Measurements from ENCODE around the gene CAPN5.

Gene CAPN5

DNA sequence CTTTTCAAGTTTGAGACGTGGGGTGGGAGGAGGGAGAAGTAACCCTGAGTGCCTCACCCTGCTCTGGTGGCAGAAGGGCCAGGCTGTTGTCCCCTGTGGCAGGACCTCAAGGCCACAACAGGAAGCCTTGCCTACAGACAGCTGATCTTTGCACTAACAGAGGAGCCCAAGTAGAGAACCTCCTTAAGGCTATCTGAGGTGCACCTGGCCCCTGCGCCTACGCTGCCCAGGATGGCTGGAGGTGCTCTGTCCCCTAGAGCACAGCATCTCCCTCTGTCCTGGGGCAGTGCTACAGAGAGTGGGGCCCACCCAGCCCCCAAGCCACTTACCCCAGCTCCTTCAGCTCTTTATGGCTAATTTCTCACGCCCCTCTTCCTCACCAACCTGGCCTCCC lies 88.3 kb downstream of the CAPN5 start:
- no peak for DNase-seq

DNA sequence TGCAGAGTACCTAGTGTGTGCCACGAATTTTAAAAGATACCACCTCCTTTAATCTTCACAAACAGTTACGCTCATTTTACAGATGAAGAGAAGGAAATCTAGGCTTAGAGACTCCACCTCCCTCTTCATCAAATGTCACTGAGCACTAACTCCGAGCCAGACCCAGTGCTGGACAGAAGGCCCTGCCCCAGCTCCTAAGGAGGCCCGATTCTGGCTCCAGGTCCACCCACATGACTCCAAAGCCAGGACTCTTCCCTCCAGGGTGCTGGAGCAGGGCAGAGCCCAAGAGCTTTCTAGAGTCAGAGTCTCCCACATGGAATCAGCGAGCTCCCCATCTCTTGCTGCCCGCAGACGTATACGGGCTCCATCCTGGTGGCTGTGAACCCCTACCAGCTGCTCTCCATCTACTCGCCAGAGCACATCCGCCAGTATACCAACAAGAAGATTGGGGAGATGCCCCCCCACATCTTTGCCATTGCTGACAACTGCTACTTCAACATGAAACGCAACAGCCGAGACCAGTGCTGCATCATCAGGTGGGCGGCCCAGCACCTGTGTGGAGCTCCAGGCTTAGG lies 88.9 kb downstream of the CAPN5 start:
- no peak for DNase-seq

DNA sequence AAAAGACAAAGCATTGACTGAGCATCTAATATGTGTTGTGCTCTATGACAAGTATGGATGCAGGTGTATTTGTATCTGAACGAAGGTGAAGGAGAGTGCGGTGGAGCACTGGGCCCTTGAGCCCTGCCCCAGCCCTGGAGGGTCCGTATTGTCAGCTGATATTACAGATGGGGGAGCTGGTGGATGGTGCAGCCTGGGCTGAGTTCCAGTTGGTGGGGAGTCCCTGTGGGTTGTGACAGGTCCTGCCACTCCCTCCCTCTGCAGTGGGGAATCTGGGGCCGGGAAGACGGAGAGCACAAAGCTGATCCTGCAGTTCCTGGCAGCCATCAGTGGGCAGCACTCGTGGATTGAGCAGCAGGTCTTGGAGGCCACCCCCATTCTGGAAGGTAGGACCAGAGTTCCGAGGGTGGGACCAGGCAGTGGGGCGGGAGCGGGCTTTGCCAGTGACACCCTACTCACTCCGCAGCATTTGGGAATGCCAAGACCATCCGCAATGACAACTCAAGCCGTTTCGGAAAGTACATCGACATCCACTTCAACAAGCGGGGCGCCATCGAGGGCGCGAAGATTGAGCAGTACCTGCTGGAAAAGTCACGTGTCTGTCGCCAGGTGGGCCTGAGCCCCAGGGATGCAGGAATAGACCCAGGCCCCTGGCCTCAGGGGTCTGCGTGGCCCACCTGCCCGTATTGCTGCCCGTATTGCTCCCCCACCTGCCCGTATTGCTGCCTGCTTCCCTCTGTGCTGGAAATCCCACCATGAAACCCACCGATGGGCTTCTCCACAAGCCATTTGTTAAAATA lies 89.8 kb downstream of the CAPN5 start:
- no peak for DNase-seq

DNA sequence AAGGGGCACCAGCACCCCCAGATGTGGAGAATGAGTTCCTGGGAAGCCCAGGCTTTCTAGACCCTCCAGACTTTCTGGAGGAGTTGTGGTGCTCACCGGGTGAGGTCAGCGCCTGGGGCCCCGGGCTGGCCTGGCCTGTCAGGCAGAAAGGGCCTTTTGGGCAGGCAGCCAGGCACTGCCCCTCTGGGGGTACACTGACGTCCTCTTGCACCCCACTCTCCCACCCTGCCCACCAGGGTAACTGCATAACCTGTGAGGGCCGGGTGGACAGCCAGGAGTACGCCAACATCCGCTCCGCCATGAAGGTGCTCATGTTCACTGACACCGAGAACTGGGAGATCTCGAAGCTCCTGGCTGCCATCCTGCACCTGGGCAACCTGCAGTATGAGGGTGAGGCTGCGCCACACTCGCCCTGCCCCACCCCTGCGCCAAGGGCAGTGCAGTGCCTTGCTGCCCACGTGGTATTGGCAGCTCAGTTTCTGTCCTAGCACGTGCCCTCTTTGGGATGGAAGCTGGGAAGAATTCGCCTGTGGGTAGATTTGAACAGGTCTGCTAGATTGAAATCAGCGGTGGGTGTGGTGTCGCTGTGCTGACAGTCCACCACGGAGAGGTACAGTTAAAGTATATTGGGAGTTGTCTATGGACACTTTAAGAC lies 91.4 kb downstream of the CAPN5 start:
- no peak for DNase-seq

DNA sequence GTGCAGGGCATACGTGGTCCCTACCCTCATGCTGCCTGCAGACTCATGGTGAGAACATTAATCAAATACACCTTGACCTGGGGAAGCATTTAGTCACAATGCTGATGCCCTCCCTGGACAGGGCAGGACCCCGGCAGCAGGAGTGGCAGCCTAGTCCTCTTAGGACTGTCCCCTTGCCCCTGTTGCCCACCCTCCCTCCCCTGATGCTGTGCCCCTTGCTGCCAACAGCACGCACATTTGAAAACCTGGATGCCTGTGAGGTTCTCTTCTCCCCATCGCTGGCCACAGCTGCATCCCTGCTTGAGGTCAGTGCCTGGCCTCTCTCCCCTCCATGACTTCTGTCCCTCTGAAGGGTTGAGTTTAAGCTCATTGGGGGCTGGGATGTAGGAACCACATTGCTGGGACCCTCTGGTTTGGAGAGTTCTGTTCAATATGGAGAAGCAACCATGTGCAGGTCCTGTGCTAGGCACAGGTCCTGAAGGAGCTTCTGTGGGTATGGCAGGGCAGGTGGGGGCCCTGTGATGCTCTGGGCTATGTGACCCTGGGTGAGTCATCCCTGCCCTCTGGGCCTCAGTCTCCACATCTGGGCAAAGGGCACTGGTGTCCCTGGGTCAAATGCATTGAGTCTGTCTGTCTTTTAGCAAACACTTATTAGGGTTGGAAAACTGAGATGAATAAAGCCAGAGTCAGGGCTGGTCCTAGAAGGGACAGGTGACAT lies 92.6 kb downstream of the CAPN5 start:
- no peak for DNase-seq

DNA sequence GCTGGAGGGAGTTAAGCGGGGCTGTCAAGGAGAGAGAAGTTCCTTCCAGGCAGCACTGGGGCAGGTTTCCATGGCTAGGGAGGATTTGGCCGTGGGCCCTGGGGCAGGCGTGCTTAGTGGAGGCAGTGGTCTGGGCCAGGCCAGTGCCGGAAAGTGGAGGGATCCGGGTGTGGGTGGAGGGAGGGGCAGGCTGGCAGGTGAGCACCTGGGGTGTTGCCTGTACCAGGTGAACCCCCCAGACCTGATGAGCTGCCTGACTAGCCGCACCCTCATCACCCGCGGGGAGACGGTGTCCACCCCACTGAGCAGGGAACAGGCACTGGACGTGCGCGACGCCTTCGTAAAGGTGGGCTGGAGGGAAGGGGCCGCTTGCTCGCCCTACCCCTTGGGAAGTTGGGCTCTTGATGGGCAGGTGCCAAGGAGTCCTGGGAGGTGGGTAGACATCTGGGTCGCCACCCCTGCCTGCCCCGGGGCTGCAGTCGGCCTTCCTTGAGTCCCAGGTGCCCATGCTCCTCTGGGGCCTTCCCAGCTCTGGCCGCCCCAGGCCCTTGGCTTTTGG lies 93.2 kb downstream of the CAPN5 start:
- no peak for DNase-seq

DNA sequence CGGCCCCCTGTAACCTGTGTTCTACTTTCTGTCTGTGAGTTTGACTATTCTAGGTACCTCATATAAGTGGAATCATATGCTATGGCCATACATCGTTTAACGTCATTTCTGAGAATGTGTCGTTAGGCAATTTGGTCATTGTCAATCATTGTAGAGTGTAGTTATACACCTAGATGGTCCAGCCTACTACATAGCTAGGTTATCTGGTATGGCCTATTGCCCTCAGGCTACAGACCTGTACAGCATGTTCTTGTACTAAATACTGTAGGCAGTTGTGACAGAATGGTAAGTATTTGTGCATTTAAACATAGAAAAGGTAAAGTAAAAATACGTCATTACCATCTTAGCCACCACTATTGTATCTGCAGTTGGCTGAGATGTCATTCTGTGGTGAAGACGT lies 96.5 kb downstream of the CAPN5 start:
- DNase-seq: no peak

DNA sequence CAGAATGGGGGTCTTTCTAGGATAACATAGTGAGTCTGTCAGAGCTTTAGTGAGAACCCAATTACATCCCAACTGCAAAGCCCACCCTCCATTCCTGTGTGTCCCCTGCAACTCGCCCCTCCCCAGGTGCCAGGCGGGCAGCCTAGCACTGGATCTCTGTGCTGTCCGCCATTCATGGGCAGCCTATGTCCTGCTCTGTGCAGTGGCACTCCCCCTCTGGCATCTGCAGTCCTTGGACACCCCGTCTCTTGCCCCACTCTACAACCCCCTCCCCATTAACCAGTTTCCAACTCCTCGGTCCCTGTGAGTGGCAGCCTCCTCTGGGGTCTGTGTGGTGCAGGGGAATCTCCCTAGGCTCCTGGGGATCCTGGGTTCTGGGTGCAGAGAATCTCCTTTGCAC lies 98.3 kb downstream of the CAPN5 start:
- DNase-seq: no peak

DNA sequence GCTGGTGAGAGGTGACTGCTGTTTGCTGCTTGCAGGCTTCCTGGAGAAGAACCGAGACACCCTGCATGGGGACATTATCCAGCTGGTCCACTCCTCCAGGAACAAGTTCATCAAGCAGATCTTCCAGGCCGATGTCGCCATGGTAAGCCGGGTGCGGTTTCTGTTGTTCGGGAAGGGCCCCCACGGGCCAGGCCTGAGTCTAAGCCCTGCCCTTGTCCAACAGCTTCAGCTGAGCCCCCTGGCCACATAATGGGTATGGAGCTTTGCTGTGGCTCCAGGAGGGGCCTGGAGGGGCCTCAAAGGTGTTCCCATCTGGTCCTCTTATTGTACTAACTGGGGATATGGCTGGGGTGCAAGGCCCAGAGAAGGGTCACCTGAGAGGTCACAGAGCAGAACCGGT lies 99.2 kb downstream of the CAPN5 start:
- no peak for DNase-seq

DNA sequence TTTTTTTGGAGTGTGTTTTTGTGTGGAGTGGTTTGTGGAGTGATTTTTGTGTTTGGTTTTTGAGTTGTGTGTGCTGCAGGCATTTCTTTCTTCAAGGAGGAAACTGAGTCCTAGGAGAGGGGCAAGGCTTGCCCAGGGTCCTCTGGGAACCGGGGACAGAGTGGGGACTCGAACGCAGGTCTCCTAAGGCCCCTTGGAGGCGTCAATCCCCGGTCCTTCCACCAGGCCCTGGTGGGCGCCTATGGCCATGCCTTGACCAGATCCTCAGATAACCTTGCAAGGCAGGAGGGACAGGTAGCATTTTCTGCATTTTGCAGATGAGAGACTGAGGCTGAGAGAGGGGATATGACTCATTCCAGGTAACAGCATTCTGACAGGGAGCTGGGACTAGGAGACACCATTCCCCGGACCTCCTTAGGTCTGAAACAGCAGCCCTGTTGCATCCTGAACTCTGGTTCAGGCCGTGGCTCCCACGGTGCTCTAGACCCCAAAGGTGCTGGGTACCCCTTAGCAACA lies 100.4 kb downstream of the CAPN5 start:
- DNase-seq: no peak

DNA sequence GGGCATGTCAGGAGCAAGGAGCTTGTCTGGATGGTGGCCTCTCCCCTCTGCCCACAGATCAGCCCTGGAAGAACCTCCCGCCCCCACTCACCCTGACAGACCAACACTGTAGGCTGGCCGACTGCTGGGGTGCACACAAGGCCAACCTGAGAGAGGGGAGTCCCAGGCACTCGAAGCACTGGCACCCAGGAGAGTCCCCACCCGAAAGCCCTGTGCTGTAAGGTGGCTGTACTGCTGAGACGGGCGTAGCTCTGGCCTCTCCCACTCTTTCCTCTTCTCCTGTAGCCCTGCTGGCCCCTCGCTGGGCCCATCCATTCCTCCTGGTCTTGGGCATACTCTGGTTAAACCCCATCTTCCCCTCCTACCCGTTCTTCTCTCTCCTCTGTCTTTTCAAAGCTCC lies 101.0 kb downstream of the CAPN5 start:
- DNase-seq: no peak

DNA sequence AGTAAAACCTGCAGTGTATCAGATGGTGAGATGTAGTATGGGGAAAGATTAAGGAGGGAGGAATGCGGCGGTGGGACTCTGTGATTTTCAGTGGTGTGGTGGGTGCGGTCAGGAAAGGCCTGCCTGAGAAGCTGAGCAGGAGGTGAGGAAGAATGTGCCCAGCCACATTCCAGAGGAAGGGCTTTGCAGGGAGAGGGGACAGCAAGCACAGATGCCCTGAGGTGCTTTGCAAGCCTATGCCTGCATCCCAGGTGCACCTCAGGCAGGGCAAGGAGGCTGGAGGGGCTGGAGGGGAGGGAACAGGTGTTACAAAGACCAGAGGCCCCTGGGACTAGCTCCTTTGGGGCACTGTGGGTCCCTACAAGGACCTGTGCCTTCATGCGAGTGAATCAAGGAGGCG lies 103.3 kb downstream of the CAPN5 start:
- DNase-seq: no peak

DNA sequence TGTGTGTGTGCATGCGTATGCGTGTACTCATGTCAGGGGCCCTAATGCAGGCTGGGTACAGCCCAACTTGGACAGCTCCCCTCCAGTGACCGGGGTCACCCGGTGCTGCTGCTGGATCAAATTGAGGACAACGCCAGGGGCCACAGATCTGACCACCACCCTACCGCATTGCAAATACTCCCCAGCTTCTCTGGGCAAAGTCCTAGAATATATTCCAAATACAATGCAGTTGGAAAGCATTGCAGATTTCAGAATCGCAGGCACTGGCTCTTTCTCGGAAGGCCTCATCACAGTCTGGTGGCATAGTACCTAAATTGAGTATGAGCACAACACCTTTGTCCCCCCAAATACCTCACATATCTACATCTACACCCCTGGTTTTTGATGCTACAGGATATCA lies 104.5 kb downstream of the CAPN5 start:
- DNase-seq: no peak

DNA sequence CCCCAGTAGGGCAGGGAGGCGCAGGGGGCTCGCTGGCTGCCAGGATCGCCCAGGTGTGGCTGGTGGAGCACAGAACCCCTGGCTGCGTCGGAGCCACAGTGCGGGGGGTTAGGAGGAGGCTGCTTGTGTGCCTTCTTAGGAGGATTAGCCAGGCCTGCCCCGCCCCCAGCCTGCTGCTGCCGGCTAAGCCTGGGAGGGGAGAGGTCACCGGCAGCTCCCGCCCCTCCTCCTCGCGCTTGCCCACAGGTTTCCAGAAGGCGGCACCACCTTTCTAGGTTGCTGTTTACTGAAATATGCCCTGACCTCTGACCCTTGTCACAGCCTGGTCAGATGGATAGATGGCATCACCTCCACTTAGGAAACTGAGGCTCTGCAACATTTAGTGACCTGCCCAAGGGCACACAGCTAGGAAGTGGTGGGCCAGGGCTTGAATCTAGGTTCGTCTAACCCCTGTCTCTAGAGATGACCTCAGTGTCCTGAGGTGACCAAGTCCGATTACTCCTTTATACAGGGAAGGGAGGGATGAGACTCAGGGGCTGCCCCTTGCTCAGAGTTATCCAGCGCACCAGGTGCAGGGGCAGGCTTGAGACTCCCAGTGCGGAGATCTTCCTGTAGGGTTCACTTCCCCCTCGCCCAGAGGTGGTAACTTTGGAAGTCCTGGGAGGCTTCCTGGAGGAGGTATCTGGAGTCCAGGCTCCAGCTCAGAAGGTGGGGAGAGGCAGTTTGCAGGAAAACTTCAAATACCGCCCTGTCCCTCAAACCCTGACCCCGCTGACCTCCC lies 105.3 kb downstream of the CAPN5 start:
- DNase-seq: no peak

DNA sequence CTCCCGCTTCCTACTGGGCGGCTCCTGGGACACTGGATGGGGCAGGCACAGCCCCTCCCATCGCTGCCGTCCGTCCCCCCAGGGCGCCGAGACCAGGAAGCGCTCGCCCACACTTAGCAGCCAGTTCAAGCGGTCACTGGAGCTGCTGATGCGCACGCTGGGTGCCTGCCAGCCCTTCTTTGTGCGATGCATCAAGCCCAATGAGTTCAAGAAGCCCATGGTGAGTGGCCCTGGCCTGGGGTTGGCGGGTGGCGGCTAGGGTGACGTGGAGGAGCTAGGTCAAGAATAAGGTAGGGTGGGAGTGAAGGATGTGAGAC lies 105.9 kb downstream of the CAPN5 start:
- no peak for DNase-seq

DNA sequence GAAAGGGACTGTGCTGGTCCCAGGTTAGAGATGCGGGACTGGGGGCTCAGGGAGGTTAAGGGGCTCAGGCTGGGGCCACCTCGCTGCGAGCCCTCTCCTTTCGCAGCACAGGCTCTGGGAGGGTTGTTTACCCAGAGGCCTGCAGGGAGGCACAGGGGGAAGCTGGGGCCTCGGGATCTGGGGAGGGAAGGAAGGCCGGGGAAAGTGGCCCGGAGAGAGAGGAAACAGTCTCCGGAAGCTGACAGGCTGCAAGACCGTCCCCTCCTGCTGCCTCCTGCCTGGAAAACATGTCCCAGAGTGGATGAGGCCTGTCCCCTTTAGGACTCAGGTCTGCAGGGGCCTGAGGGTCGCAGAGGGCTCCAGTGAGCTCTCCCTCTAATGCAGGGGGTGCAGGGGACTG lies 106.7 kb downstream of the CAPN5 start:
- no peak for DNase-seq

DNA sequence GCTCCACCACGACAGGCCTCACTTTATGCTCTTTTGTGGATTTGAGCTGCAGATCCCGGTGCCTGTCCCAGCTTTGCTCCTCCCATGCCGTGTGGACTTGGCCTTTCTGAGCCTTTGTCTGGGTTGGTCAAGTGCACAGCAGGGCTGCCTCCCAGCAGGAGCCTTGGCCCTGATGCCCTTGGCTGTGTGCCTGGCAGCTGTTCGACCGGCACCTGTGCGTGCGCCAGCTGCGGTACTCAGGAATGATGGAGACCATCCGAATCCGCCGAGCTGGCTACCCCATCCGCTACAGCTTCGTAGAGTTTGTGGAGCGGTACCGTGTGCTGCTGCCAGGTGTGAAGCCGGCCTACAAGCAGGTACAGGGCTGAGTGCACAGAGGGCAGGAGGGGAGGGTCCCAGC lies 107.8 kb downstream of the CAPN5 start:
- no peak for DNase-seq

DNA sequence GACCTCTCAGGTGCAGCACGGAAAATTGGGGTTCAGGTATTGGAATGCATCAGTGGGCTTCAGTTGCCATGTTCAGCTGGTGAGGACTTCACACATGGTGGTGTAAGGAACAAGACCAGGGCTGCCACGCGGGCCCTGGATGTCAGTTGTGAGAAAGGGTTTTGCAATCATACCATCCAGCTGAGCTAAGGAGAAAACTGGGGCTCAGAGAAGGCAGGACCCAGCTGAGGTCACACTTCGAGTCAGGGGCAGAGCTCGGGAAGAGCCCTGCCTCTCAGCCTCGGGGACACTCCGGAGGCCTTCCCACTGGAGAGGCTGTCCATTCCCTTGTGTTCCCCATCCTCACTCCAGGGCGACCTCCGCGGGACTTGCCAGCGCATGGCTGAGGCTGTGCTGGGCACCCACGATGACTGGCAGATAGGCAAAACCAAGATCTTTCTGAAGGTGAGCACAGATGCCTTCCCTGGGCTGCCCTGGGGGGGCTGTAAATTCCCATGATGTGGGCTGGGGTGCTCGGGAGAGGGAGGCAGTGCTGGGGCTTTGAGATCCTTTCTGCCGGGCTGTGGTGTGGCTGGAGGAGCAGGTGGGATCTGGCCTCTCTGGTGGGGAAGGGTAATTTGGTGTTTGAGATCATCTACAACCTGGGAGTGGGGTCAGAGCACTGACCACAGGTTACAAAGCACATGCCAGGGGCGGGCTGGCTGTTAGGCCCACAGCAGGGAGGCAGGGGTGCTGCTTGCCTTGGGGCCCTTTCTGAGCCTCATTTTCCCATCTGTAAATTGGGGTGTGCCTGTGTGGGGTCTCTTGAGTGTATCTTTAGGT lies 108.5 kb downstream of the CAPN5 start:
- DNase-seq: no peak
